HCT116 (cell line): ENCODE results near the gene APH1B.

Experiments used
- CBX3 ChIP-seq: IDR thresholded peaks from 2 replicates; pipeline ENCODE4 v1.6.1; 2012; ENCODE audit warnings: low read depth
- CTCF ChIP-seq, 3 experiments: fragments of 200-600 bp in 1 of 3; sonication (generic) in 1 of 3; IDR thresholded peaks in 2 of 3; conservative IDR thresholded peaks in 1 of 3; 2 replicates each; pipeline ENCODE4 v1.5.1; 2012 to 2017; ENCODE audit warnings: low read depth in 2 of 3, low read length in 2 of 3, antibody characterized with exemption in 1 of 3, borderline replicate concordance in 1 of 3, control low read depth in 1 of 3, mild to moderate bottlenecking in 1 of 3, mixed read lengths in 1 of 3, mixed run types in 1 of 3, moderate library complexity in 1 of 3; ENCODE audit not compliant: insufficient read depth in 1 of 3
- ELF1 ChIP-seq: IDR thresholded peaks from 2 replicates; pipeline ENCODE4 v1.6.1; 2012; ENCODE audit warnings: low read depth, borderline replicate concordance
- EZH2 ChIP-seq: fragments of 200-600 bp; sonication (generic); IDR thresholded peaks from 2 replicates; pipeline ENCODE4 v1.6.1; 2017; ENCODE audit warnings: antibody characterized with exemption, mixed run types
- EZH2phosphoT487 ChIP-seq: fragments of 200-600 bp; IDR thresholded peaks from 2 replicates; pipeline ENCODE4 v1.6.1; 2018; ENCODE audit warnings: antibody characterized with exemption, borderline replicate concordance
- JUND ChIP-seq: IDR thresholded peaks from 2 replicates; pipeline ENCODE4 v1.6.1; 2012
- POLR2A ChIP-seq: IDR thresholded peaks from 2 replicates; pipeline ENCODE4 v1.7.0; 2011; ENCODE audit warnings: borderline replicate concordance; ENCODE audit not compliant: insufficient read depth, insufficient read length; ENCODE audit errors: extremely low read depth
- POLR2AphosphoS5 ChIP-seq: IDR thresholded peaks from 2 replicates; pipeline ENCODE4 v1.6.1; 2011; ENCODE audit warnings: mild to moderate bottlenecking, low read depth, low read length, moderate library complexity
- RAD21 ChIP-seq: IDR thresholded peaks from 2 replicates; pipeline ENCODE4 v1.6.1; 2012; ENCODE audit warnings: low read depth, mild to moderate bottlenecking
- SIN3A ChIP-seq: IDR thresholded peaks from 2 replicates; pipeline ENCODE4 v1.6.1; 2012; ENCODE audit warnings: low read depth
- SRF ChIP-seq: IDR thresholded peaks from 2 replicates; pipeline ENCODE4 v1.6.1; 2012; ENCODE audit warnings: low read depth
- TCF7L2 ChIP-seq: IDR thresholded peaks from 2 replicates; pipeline ENCODE4 v1.7.0; 2011; ENCODE audit warnings: borderline replicate concordance, inconsistent platforms; ENCODE audit not compliant: insufficient read depth, insufficient read length; ENCODE audit errors: extremely low read depth
- YY1 ChIP-seq: IDR thresholded peaks from 2 replicates; pipeline ENCODE4 v1.6.1; 2011; ENCODE audit warnings: low read length, low read depth, moderate library complexity, mild to moderate bottlenecking; ENCODE audit not compliant: insufficient replicate concordance; ENCODE audit errors: extremely low read depth
- ZFX ChIP-seq: fragments of 450-650 bp; IDR thresholded peaks from 2 replicates; pipeline ENCODE4 v1.6.1; 2017

- TF ChIP-seq JUND (no peak), CTCF (IDR thresholded peaks at IDR 0.05 in 2 of 3, conservative IDR thresholded peaks at IDR 0.05 in 1 of 3; ENCODE audit: borderline replicate concordance in 1 of 3, insufficient read depth in 1 of 3, low read depth in 2 of 3, low read length in 2 of 3) (no peak), POLR2A (no peak), CBX3 (no peak), POLR2AphosphoS5 (no peak), ELF1 (no peak), SIN3A (no peak), TCF7L2 (no peak), RAD21 (no peak), EZH2phosphoT487 (no peak), SRF (no peak), EZH2 (no peak), ZFX (no peak), YY1 (no peak)
Measured at GRCh38 chr15:63250312-63250965, 27.0 kb upstream of the APH1B start.
